ENCODE results near the gene GPALPP1.

Gene GPALPP1

GRCh38 chr13:45064889-45065288, 75.6 kb downstream of the GPALPP1 start:
- DNase-seq: no peak

- no peak for DNase-seq
These were observed 79.0 kb downstream of the GPALPP1 start for GRCh38 chr13:45068036-45069001.

GRCh38 chr13:45073809-45074208, 84.5 kb downstream of the GPALPP1 start:
- no peak for DNase-seq

- no peak for DNase-seq
These were observed 85.4 kb downstream of the GPALPP1 start for GRCh38 chr13:45074721-45075120.

- DNase-seq: no peak
These were observed 88.7 kb downstream of the GPALPP1 start for GRCh38 chr13:45078003-45078402.
